Thyroid gland (tissue), 4 donors: Measurements from ENCODE around the gene BTF3. TPM values are rescaled to one million over a fixed set of nuclear protein-coding genes. Genes with fewer than 3 reads are reported as not detected.

Experiments used
- DNase-seq, 2 donors: peaks; one replicate each; pipeline ENCODE4 v3.0.0-alpha.2; 2019
- H3K27ac ChIP-seq, 3 donors: fragments of 200-600 bp; sonication (generic); 1 replicate in 2 of 3; 2 replicates in 1 of 3; pipeline ENCODE4 v1.5.1; 2016 to 2019; ENCODE audit warnings: mild to moderate bottlenecking in 1 of 3, moderate library complexity in 1 of 3
- H3K27me3 ChIP-seq: fragments of 200-600 bp; sonication (generic); one replicate; pipeline ENCODE4 v1.5.1; 2019
- H3K36me3 ChIP-seq, 2 donors: fragments of 200-600 bp; sonication (generic); one replicate each; pipeline ENCODE4 v1.5.1; 2016 to 2019
- H3K4me1 ChIP-seq, 2 donors: fragments of 200-600 bp; sonication (generic); one replicate each; pipeline ENCODE4 v1.5.1; 2017 to 2019
- H3K4me3 ChIP-seq, 3 donors: fragments of 200-600 bp; sonication (generic); replicated peaks in 1 of 3; 1 replicate in 2 of 3; 2 replicates in 1 of 3; pipeline ENCODE4 v1.5.1; 2016; ENCODE audit warnings: mild to moderate bottlenecking in 1 of 3
- H3K9me3 ChIP-seq: fragments of 200-600 bp; sonication (generic); one replicate; pipeline ENCODE4 v1.5.1; 2017
- CTCF ChIP-seq, 6 experiments: fragments of 200-600 bp in 3 of 6; fragments of 450-650 bp in 3 of 6; sonication (generic) in 3 of 6; IDR thresholded peaks; one replicate each; pipeline ENCODE4 v1.5.1; 2016 to 2019; ENCODE audit warnings: antibody characterized with exemption in 6 of 6, mild to moderate bottlenecking in 2 of 6, inconsistent platforms in 1 of 6, moderate library complexity in 1 of 6
- POLR2A ChIP-seq, 2 donors: fragments of 450-650 bp; IDR thresholded peaks; one replicate each; pipeline ENCODE4 v1.6.1; 2017; ENCODE audit warnings: antibody characterized with exemption in 2 of 2, mild to moderate bottlenecking in 2 of 2, moderate library complexity in 1 of 2
- WGBS, 2 donors: methylation state at CpG; one replicate each; pipeline ENCODE4 v1.1.5; 2017; 5-methylcytosine and 5-hydroxymethylcytosine counted together
- intact Hi-C: fragments of 100-400 bp; cut with DNase I; formaldehyde crosslinking; loops from one replicate; pipeline ENCODE4 v1.15.1; 2023
- total RNA-seq, 4 donors: library from RNA; depleted of rRNA; stranded (reverse); fragments of >200 nt; gene quantifications; one replicate each; pipeline ENCODE4 v1.2.3, GENCODE V29; 2016

Gene BTF3
- total RNA-seq, 4 donors from 2014 or later = 413 to 784 (median 546) TPM

GRCh38 chr5:73515232-73515631, 17.0 kb downstream of the BTF3 start:
- Histone ChIP-seq H3K27me3 (no peaks in the 10 kb centered on the region), H3K4me3 (no peak overlapping the region), H3K9me3 (no peaks in the 10 kb centered on the region), H3K4me1 (peaks cover 18 to 27% of the 10 kb centered on the region in 2 donors), H3K27ac (peak overlapping the region; percentile 49 to 83 (median 79)), H3K36me3 (no peaks in the 10 kb centered on the region)
- DNase-seq = peak; percentile 75 to 77
- intact Hi-C loops = no loop called here
- TF ChIP-seq CTCF (IDR thresholded peaks at IDR 0.05) (no peak), POLR2A (IDR thresholded peaks at IDR 0.05) (no peak)
- WGBS, 2 donors = 10 to 43% methylated on average over 4 of the region's 4 CpGs

- WGBS, 2 donors = 7 to 15% methylated on average over 13 to 15 of the region's 16 CpGs
- Histone ChIP-seq H3K9me3 (no peaks in the 10 kb centered on the region), H3K27ac (peak overlapping the region in 1 of 3 donors; percentile 10), H3K27me3 (no peaks in the 10 kb centered on the region), H3K4me1 (peaks cover 17 to 34% of the 10 kb centered on the region in 2 donors), H3K36me3 (no peaks in the 10 kb centered on the region), H3K4me3 (no peak overlapping the region)
- intact Hi-C loops = no loop called here
- TF ChIP-seq POLR2A (IDR thresholded peaks at IDR 0.05) (no peak), CTCF (IDR thresholded peaks at IDR 0.05) (peak in 5 of 6 experiments; percentile 35 to 87 (median 86))
- peak; percentile 75 to 85 for DNase-seq
Observed at GRCh38 chr5:73519531-73520283, 21.5 kb downstream of the BTF3 start.

- no peak for DNase-seq
- H3K27ac ChIP-seq = no peak overlapping the region
- H3K9me3 ChIP-seq = no peaks in the 10 kb centered on the region
- H3K36me3 ChIP-seq = no peaks in the 10 kb centered on the region
- H3K4me1 ChIP-seq = peaks cover 6 to 28% of the 10 kb centered on the region in 2 donors
- 93 to 94% methylated on average over 7 of the region's 7 CpGs for WGBS, 2 donors
- TF ChIP-seq CTCF (IDR thresholded peaks at IDR 0.05) (no peak), POLR2A (IDR thresholded peaks at IDR 0.05) (no peak)
- intact Hi-C loops = no loop called here
- no peaks in the 10 kb centered on the region for H3K27me3 ChIP-seq
- no peak overlapping the region for H3K4me3 ChIP-seq
Observed at GRCh38 chr5:73522989-73523388, 24.7 kb downstream of the BTF3 start.

- peaks cover 6 to 28% of the 10 kb centered on the region in 2 donors for H3K4me1 ChIP-seq
- H3K27me3 ChIP-seq = no peaks in the 10 kb centered on the region
- no peak overlapping the region for H3K27ac ChIP-seq
- H3K9me3 ChIP-seq = no peaks in the 10 kb centered on the region
- 95% methylated on average over 1 of the region's 1 CpG for WGBS, 2 donors
- TF ChIP-seq CTCF (IDR thresholded peaks at IDR 0.05) (no peak), POLR2A (IDR thresholded peaks at IDR 0.05) (no peak)
- intact Hi-C loops = no loop called here
- DNase-seq = no peak
- H3K4me3 ChIP-seq = no peak overlapping the region
- no peaks in the 10 kb centered on the region for H3K36me3 ChIP-seq
Observed at GRCh38 chr5:73523861-73524260, 25.6 kb downstream of the BTF3 start.

GRCh38 chr5:73525606-73526203, 27.5 kb downstream of the BTF3 start:
- Histone ChIP-seq H3K27me3 (no peaks in the 10 kb centered on the region), H3K36me3 (no peaks in the 10 kb centered on the region), H3K27ac (no peak overlapping the region), H3K4me3 (no peak overlapping the region), H3K9me3 (no peaks in the 10 kb centered on the region), H3K4me1 (peaks cover 6 to 23% of the 10 kb centered on the region in 2 donors)
- WGBS, 2 donors = 79 to 83% methylated on average over 3 of the region's 3 CpGs
- TF ChIP-seq POLR2A (IDR thresholded peaks at IDR 0.05) = no peak
- intact Hi-C loops = no loop called here
- DNase-seq = no peak
